COR-L47 (cell line): Measurements from ENCODE around the gene SP4.

Experiments
- DNase-seq: peaks from one replicate; lab custom pipeline; 2025; lab: John Stamatoyannopoulos, UW

SP4 gene

DNA sequence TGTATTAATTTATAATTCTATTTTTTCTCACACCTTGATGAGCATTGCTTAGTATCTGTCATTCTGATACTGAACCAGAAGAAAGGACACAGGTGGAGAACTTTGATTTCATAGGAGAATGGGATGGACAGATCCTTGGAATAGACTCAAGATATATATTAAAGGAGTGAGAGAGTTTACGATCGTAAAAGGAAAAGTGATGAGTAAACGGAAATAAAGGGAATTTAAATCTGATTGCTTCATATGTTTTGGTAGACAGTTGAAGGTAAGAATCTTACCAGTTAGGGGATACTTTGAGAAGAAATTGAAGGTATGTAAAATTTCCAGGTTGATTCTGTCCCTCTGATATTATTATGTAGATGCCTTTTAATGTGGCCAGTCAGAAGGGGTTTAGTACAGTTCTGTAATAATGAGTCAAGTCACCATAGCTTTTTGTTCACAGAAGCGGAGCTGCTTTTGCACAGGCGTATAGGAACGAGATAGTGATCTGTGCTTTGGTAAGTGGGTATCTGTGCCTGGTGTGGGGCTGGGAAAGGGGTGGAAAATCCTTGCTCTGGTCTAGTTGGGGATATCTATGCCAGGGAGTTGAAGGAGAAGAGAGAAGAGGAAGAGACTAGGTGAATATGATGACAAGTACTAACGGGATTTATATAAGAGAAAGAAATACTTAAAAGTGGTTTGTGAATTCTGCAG is 15.4 kb downstream of the SP4 start:
- DNase-seq, result no peak

DNA sequence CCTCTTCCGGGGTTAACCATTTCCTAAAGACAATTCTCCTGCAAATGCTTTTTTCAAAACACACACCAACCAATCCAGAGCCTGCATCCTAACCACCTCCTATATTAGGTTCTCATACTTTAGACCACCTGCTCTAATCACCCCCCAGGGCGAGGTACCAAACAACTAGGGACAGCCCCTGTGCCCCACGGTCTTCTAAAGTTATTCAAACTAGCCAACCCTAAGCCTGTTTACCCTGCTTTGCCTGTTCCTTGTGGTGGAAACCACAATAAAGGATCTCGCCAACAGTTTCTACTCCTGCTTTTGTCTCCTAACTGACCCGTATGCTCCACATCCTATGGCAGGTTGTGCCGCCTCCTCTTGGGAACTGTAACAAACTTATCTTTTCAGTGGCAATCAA is 21.1 kb downstream of the SP4 start:
- DNase-seq, result no peak

GRCh38 chr7:21450076-21450475 is 22.2 kb downstream of the SP4 start:
- DNase-seq, result no peak

GRCh38 chr7:21450941-21451340 is 23.1 kb downstream of the SP4 start:
- DNase-seq, result no peak

GRCh38 chr7:21454182-21454581 is 26.3 kb downstream of the SP4 start:
- no peak for DNase-seq

- DNase-seq, result no peak
Measured at GRCh38 chr7:21454906-21455305, 27.0 kb downstream of the SP4 start.

- DNase-seq, result no peak
Measured at GRCh38 chr7:21461282-21461681, 33.4 kb downstream of the SP4 start.

GRCh38 chr7:21462081-21462480 is 34.2 kb downstream of the SP4 start:
- DNase-seq, result no peak

DNA sequence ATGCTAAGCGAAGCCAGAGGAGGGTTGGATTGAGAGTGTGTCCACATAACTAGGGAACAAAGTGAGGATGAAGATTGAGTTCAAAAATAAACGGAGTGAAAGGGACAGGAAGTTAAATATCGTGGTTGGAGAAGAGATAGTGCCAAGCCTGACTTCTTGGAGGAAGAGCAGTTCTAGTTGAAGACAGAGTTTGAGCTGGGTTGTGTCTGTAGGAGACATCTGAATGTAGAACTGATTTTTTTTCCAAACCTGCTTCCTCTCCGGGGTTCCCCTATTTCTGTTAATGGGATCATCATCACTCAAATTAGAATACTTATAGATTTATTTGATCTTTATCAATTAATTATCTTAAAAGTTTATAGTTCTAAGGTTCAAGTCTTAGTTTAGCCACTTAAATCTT is 35.6 kb downstream of the SP4 start:
- no peak for DNase-seq

DNA sequence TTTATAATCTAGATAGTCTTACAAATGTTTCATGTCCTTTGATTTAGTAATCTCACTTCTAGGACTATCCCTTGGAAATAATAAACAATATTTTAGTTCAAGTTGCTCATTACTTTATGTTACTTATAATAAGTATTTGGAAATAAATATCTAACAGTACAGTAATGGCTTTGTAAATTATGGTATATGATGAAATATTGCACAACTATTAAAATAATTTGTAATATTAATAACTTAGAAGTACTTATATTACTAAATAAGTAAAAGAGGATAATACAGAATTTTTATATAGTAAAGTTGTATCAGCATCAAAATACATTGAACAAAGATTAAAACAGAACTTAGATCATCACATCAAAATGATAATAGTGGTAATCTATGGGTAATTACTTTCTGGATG is 41.1 kb downstream of the SP4 start:
- no peak for DNase-seq

DNA sequence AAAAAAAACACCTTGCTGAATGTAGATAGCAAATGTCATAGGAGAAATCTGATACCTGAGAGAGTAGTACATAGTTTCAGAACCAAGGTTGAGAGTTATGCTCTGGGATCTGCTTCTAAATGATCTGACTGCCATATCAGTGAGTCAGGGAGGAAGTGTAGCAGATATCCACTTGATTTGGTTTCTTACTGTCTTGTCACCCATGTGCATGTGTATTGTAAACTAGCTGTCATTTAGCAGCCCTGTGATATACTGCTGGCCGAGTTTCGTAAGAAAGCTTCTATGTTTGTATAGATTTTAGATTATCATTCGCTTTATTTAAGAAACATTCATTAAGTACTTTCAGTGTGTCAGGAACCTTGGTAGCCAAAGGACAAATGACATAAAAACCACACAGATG is 42.0 kb downstream of the SP4 start:
- no peak for DNase-seq

GRCh38 chr7:21472029-21472428 is 44.1 kb downstream of the SP4 start:
- no peak for DNase-seq

DNA sequence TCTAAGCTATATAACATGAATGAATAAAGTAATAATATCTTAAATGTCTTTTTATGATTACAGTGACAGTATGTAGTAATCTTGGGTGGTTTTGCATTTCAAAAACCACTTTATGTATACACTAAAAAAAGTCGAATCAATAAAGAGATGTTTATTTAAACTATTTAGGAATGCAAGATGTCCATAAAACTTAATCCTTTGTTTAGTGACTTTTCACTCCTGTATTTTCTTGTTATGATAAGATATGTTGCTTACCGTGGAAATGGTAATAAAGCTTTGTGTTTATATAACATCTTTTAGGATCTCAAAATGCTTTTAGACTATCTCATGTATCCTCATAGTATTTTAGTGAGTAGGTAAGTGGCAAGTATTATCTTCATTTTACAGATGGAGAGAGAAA is 48.5 kb downstream of the SP4 start:
- DNase-seq, result no peak

DNA sequence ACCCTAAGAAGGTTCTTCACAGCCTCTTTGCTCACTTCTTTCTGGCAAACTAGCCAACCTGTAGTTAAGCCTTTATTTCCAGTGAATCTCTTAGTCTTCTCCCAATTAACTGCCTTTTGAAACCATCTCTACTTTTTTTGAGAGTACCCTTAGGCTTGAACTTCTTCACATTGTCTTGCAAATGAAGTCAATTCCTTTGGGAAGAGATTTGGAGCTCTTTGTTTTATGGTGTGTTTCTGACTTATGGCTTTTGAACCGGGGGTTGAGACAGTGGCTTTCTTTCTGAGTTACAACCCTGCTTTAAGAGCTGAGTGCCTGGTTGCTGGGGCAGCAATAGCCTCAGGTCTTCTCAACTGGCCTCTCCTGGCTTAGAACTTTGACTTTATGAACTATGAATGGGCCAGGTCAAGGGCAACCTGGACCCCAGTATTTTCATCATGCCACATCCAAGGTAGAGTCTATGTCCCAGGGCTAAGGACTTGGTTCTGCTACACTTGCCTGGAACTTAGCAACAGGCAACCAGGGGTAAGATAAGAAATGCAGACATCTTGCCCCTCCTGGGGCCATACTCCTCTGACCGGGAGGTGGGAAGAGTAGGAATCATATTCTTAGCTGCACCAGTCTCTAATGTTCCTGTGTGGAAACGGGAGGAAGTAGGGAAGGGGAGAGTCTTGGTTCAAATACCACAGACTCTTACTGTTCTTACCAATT is 53.0 kb downstream of the SP4 start:
- no peak for DNase-seq

- DNase-seq, result no peak
Measured at GRCh38 chr7:21486511-21486910, 58.6 kb downstream of the SP4 start.

- DNase-seq, result no peak
Measured at GRCh38 chr7:21495731-21496130, 67.8 kb downstream of the SP4 start.

DNA sequence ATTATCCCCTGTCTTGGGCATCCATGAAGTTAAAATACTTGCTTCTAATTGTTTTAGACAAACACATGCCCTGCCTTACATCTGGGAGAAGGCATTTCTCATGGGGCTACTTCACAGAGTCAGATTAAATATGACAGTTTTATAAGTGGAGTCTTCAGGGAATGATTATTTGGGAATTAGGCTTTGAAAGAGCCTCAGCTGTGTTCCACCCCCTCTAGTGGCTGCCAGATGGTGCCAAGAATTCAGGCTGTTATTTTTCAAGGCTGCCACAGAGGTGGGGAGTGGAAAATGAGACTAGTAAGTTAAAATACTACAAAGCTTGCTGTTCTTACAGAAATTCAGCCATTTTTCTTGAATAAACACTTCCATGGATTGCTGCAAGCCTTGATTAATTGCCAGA is 69.2 kb downstream of the SP4 start:
- DNase-seq, result no peak

DNA sequence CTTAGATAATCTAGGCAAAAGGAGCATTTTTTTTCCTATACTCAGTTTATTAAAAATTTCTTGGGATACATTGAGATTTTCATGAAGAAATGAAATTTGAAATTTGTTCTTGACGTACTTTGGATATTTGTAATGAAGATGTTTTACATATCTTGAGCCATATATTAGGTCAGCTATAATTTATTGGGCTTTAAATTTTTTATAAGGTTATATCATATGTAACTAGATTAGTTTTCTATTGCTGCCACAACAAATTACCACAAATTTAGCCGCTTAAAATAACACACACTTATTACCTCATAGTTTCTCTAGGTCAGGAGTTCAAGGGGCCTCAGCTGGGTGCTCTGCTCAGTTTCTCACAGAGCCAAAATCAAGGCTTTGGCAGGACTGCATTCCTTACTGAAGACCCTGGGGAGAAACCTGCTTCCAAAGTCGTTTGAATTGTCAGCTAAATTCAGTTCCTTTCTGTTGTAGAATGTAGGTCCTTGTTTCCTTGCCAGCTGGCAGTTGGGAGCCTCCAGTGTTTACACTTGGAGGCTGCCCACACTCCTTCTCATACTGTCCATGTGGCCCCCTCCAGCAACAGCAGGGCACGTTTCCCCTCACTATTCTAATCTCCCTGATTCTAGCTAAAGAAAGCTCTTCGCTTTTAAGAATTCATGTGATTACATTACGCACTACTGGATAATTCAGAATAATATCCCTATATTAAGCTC is 72.4 kb downstream of the SP4 start:
- no peak for DNase-seq

DNA sequence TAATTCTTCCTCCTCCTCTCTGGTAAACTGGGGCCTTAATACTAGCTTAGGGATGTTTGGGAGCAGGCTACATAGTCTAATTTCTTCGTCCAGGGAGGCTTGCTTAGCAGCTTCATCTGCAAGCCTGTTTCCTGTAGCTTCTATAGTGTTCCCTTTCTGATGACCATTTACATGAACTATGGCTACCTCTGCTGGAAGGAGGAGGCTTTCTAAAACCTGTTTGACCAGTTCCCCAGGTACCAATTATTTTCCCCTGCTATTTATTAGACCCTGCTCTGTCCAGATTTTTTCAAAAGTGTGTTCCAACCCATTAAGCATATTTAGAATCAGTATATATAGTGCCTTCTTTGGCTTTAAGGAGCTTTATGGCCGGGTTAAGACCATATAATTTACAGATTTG is 76.1 kb downstream of the SP4 start:
- DNase-seq, result peak; percentile 33

DNA sequence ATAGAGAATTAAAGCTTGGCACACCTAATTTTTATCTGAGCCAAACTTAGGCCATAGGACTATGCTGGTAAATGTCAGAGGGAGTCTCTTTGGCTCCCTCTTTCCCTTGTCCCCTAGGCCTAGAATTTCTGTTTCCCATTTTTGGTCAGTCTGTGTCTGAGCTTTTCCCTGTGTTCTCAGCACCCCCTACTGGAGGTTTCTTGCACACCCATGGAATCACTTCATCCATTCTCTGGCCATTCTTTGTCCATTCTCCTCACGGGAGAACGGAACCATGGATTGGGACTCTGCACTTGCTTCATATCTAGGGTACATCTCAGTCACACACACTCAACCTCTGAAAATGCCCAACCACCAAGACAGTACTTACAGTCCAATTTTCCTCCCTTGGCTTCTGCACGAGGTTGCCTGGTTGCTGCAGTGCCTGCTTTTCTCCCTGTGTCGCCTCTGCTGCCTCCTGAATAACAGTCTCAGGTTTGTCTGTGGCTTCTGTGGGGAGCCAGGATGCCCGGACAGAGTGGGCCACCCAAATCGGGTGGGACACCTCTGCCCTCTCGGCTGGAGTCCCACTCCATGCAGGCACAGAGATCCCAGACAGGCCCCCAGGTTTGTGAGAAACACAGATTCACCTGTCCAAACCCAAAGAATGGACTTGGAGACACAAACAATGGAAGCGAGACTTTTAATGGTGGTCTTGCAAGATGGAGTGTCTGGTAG is 79.9 kb downstream of the SP4 start:
- DNase-seq, result peak; percentile 24

DNA sequence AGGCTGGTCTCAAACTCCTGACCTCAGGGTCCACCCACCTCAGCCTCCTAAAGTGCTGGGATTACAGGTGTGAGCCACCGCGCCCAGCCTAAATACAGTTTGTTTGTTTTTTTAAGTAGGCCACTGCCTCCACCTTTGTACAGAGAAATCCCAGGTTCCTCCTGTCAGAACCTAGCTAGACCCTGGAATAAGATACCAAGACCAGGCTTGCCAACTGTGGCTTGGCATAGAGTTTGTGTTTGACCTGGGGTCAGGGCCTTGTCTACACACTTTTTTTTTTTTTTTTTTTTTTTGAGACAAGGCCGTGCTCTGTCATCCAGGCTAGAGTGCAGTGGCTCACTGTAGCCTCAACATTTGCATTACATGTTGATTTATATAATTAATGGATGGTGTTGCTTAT is 80.7 kb downstream of the SP4 start:
- no peak for DNase-seq

DNA sequence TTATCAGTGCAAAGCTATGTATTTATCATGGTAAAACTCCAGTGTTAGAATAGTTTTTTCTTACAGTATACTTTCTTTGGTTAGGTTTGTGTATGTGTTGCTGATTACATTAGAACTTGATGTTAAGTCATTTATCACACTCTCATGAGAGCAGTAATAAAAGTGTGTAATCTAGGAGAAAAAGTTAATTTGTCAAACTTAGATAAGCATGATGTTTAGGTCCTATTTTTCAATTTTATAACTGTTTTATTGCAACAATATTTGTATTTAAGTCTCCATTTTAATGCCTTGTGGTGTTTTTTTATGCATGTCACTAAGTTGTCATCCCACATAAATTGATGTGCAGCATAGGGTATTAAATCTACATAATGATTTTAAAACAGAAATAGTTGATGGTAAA is 86.2 kb downstream of the SP4 start:
- no peak for DNase-seq

GRCh38 chr7:21524680-21525079 is 96.8 kb downstream of the SP4 start:
- no peak for DNase-seq
